Measurements from ENCODE around the gene RAC2.

- TF ChIP-seq CTCF (IDR thresholded peaks at IDR 0.05) (no peak), POLR2A (IDR thresholded peaks at IDR 0.05; ENCODE audit: low read depth) (no peak)
Observed at GRCh38 chr22:37243402-37244113, 511 bp downstream of the RAC2 start.

Data from esophagus muscularis mucosa (tissue), 3 donors.